PFSK-1 (cell line): ENCODE results near the gene CACNA1C.

Experiments used
- FOXP2 ChIP-seq: optimal IDR thresholded peaks from 2 replicates; pipeline ENCODE3; 2011; ENCODE audit warnings: borderline replicate concordance, control low read depth, inconsistent platforms; ENCODE audit not compliant: insufficient read depth; ENCODE audit errors: extremely low read length, extremely low read depth
- POLR2AphosphoS5 ChIP-seq: IDR thresholded peaks from 2 replicates; pipeline ENCODE4 v1.6.1; 2012; ENCODE audit warnings: low read depth, mild to moderate bottlenecking, control low read depth, low read length, moderate library complexity
- SIN3A ChIP-seq: IDR thresholded peaks from 2 replicates; pipeline ENCODE4 v1.6.1; 2012; ENCODE audit warnings: mild to moderate bottlenecking, low read length, moderate library complexity, borderline replicate concordance; ENCODE audit not compliant: insufficient read depth
- TAF1 ChIP-seq: IDR thresholded peaks from 2 replicates; pipeline ENCODE4 v1.6.1; 2012; ENCODE audit warnings: low read length, control low read depth, borderline replicate concordance; ENCODE audit not compliant: insufficient read depth
- TF ChIP-seq, protein P1 (sequence below), 2 experiments: IDR thresholded peaks; 2 replicates each; pipeline versions ENCODE4 v1.6.1 to v1.8.0; 2011 to 2012; ENCODE audit warnings: low read depth in 2 of 2, low read length in 2 of 2, control low read depth in 1 of 2, inconsistent platforms in 1 of 2, mild to moderate bottlenecking in 1 of 2, moderate library complexity in 1 of 2; ENCODE audit not compliant: insufficient read depth in 1 of 2

Gene CACNA1C

DNA sequence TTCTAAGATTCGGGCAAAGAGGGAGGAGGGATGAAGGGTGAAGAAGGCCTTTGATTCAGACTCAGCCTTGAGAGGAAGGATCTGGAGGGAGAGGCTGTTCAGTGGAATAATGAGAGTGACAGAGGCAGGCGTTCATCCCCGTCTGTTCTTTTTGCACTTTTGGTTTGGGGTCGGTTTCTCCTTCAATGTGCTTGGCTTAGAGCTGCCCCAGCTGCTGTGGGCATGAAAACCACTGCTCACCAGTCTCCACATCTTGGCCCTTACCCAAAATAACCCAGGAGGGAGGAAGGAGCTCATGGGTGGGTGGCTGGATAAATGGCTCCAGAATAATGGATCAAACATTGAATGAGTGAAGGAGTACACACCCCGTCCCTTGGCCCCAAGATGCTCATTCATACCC lies 480.2 kb downstream of the CACNA1C start:
- TF ChIP-seq SIN3A (no peak), POLR2AphosphoS5 (no peak), TAF1 (no peak), FOXP2 (no peak)
- TF ChIP-seq, protein P1, sequence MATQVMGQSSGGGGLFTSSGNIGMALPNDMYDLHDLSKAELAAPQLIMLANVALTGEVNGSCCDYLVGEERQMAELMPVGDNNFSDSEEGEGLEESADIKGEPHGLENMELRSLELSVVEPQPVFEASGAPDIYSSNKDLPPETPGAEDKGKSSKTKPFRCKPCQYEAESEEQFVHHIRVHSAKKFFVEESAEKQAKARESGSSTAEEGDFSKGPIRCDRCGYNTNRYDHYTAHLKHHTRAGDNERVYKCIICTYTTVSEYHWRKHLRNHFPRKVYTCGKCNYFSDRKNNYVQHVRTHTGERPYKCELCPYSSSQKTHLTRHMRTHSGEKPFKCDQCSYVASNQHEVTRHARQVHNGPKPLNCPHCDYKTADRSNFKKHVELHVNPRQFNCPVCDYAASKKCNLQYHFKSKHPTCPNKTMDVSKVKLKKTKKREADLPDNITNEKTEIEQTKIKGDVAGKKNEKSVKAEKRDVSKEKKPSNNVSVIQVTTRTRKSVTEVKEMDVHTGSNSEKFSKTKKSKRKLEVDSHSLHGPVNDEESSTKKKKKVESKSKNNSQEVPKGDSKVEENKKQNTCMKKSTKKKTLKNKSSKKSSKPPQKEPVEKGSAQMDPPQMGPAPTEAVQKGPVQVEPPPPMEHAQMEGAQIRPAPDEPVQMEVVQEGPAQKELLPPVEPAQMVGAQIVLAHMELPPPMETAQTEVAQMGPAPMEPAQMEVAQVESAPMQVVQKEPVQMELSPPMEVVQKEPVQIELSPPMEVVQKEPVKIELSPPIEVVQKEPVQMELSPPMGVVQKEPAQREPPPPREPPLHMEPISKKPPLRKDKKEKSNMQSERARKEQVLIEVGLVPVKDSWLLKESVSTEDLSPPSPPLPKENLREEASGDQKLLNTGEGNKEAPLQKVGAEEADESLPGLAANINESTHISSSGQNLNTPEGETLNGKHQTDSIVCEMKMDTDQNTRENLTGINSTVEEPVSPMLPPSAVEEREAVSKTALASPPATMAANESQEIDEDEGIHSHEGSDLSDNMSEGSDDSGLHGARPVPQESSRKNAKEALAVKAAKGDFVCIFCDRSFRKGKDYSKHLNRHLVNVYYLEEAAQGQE (IDR thresholded peaks at IDR 0.05; ENCODE audit: insufficient read depth in 1 of 2, low read depth in 2 of 2, low read length in 2 of 2) = no peak

DNA sequence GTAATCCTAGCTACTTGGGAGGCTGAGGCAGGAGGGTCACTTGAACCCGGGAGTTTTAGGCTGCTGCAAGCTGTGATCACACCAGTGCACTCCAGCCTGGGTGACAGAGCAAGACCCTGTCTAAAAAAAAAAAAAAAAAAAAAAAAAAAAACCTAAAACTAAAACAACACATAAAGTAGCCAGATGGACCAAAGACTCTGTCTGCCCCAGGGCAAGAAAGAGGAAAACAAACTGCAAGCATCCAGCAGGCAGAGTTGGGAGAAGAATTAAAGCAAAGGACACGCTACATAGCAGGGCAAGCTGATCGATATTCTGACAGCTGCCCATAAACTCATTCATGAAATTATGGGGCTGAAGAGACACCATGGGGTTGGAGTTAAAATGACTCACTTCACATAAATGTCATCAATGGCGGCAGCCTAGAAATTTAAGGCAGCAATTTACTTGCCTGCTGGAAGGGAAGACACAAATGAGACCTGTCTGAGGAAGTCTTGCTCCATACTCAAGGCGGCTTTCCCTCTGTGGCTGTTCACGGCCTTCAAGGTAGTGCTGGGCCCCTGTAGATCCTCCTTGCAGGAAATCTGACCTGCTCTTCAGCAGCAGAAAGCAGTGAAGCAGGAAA lies 482.9 kb downstream of the CACNA1C start:
- TF ChIP-seq POLR2AphosphoS5 (no peak), TAF1 (no peak), SIN3A (no peak), FOXP2 (no peak)

DNA sequence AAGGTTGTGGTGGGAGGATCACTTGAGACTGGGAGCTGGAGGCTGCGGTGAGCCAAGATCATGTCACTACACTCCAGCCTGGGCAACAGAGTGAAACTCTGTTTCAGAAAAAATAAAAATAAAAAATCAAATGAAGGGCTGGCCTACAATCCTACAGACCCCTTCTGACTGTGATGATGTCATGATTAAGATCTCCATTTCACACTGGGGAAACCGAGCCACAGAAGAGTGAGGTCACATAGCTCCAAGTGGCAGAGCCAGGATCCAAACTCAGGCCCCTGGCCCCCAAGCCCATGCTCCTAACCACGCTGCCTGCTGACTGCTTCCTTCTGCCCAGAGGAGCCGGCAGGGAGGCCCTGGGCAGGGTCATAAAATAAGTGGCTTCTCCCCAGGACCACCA lies 483.9 kb downstream of the CACNA1C start:
- TF ChIP-seq SIN3A = no peak
- TF ChIP-seq, protein P1 (IDR thresholded peaks at IDR 0.05; ENCODE audit: insufficient read depth in 1 of 2, low read depth in 2 of 2, low read length in 2 of 2) = no peak
- TF ChIP-seq FOXP2 = no peak
- no peak for TF ChIP-seq TAF1
- TF ChIP-seq POLR2AphosphoS5 = no peak

DNA sequence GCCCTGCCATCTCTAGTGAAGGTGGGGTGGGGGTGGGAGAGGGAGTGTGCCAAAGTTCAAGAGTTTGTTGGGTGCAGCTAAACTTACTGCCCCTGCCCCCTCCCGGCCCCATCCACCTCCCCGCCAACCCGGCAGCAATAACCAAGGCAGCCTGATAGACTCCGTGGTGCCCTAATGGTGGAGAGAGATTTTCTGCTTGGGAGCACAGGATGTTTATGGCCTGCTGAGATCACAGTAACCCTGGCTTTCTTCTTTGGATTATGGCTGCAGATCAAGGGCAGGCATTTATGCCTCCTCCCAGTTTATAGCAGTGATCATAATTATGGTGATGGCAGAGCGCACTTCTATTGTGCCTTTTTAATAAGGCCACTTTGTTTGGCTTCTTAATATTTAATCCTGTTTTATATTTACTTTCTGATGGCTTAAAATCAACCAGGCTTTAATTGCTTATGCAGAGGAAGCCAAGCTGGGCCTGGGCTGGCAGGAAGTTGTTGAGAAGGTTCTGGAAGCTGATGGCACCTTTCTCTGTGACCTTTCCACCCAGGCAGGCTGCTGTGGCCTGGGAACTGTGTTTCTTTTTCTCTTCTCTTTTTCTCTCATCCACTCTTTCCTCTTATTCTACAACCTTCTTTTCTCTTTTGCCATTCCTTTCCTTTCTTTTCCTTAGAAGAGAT lies 485.2 kb downstream of the CACNA1C start:
- TF ChIP-seq SIN3A (no peak), TAF1 (no peak), FOXP2 (no peak), POLR2AphosphoS5 (no peak)
- TF ChIP-seq, protein P1 (IDR thresholded peaks at IDR 0.05; ENCODE audit: insufficient read depth in 1 of 2, low read depth in 2 of 2, low read length in 2 of 2) = no peak

DNA sequence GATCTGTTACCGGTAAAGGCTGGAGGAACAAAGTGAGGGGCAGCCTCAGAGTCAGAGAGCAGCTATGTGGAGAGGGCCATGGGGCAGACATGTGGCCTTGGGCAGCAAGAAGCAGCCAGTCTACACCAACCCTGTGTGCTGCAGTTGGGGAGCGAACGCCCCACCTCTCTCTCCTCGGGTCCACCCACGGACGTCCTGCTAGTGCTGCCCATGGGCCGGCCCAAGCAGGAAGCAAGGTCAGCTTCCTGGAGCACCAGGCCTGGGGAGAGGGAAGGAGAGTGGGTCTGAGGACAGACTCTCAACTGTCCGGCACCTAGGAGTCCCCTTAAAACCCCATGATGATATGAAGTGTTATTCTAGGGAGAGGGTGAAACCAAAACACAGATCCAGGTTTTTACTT lies 487.2 kb downstream of the CACNA1C start:
- TF ChIP-seq SIN3A = no peak
- TF ChIP-seq TAF1 = no peak
- no peak for TF ChIP-seq POLR2AphosphoS5
- TF ChIP-seq, protein P1 (IDR thresholded peaks at IDR 0.05; ENCODE audit: insufficient read depth in 1 of 2, low read depth in 2 of 2, low read length in 2 of 2) = no peak
- TF ChIP-seq FOXP2 = no peak
